Measurements from ENCODE around the gene LMNTD1.
"Not testable (repeated sequence)": the region's sequence is repeated elsewhere in the genome, so short reads cannot be mapped to it uniquely, and the experiment has no call there.

The LMNTD1 gene

GRCh38 chr12:25491396-25492325 is 61.4 kb downstream of the LMNTD1 start:
- no peak for DNase-seq (ENCODE audit: low spot score)

DNA sequence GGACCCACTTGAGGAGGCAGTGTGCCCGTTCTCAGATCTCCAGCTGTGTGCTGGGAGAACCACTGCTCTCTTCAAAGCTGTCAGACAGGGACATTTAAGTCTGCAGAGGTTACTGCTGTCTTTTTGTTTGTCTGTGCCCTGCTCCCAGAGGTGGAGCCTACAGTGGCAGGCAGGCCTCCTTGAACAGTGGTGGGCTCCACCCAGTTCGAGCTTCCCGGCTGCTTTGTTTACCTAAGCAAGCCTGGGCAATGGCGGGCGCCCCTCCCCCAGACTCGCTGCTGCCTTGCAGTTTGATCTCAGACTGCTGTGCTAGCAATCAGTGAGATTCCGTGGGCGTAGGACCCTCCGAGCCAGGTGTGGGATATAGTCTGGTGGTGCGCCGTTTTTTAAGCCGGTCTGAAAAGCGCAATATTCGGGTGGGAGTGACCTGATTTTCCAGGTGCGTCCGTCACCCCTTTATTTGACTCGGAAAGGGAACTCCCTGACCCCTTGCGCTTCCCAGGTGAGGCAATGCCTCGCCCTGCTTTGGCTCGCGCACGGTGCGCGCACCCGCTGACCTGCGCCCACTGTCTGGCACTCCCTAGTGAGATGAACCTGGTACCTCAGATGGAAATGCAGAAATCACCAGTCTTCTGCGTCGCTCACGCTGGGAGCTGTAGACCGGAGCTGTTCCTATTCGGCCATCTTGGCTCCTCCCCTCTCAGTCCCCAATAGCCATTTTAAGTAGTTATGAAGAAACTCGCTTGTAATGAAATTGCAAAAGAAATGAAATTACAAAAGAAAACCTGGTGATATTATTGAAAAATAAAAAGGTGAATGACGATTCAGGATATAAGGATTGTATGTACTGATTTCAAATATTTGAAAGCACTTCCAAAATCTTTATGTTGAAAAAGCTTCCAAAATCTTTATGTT is 63.9 kb downstream of the LMNTD1 start:
- not testable (repeated sequence) for DNase-seq (ENCODE audit: low spot score)

- no peak for DNase-seq (ENCODE audit: low spot score)
Observed at GRCh38 chr12:25482625-25483024, 70.5 kb downstream of the LMNTD1 start.

DNA sequence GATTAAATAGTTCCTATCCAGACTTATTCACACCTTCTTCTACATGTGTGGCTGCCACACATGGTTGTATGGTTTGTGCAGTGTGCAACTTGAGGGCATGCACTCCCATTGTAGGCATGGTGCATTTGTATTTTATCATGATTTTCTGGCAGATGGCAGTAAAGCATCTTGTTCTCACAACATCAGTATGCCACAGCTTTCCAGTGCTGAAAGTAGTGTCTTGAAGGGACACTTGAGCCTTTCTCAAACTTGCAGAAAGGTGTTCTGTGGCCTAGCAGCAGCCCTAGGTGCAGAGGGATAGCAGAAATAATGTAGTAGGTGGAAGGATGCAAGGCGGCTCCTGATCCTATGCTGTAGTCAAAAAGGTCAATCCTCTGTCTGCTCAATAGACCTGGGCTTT is 72.9 kb downstream of the LMNTD1 start:
- no peak for DNase-seq (ENCODE audit: low spot score)

GRCh38 chr12:25477217-25477616 is 75.9 kb downstream of the LMNTD1 start:
- DNase-seq (ENCODE audit: low spot score) = no peak

DNA sequence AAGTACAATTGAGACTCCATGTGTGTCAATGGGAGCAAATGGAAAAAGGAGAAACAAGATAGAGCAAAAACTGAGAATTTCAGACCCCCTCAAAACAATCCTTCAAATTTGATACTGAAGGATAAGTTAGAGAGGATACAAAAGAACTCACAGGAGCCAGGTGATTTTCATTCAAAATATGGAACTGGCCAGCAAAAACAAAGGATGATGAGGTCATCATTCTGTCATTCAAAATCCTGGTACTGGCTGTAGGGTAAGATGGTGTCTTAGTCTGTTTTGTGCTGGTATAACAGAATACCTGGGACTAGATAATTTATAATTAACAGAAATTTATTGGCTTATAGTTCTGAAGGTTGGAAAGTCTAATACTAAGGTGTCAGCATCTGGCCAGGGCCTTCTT is 80.6 kb downstream of the LMNTD1 start:
- no peak for DNase-seq (ENCODE audit: low spot score)

DNA sequence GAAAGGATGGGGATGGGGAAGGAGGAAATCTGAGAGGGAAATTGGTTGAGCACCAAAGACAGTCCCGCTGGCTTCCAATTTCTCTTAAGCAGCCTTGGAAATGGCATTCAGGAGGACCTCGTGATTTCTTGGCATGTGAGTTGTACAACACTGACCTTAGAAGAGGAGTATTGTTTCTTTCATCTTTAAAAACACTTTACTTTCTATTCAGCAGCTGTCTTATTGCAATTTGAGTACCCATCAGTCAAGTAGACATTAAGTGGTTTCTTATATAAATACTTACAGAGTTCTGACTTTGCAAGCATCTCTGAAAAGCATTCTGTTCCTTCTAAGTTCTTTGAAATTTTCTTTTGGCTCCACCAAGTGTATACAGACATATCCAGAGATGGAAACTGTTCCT is 83.2 kb downstream of the LMNTD1 start:
- no peak for DNase-seq (ENCODE audit: low spot score)

DNA sequence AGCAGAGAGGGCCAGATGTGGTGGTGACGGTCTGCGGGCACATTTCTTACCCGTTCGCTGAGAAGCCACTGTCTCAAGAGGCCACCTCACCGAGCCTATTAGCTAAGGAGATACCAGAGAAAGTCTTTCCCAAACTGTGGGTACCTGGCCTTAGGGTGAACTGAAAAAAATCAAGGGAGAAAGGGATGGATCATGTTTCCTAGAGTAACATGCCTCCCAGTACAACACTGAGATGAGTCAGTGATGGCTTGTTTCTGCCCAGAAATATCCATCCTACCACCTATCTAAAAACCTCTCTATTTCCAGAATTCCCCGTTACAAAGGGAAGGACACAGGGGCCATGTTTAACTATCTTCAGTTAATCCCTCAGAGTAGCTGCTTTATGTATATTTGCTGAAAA is 83.7 kb downstream of the LMNTD1 start:
- no peak for DNase-seq (ENCODE audit: low spot score)

DNA sequence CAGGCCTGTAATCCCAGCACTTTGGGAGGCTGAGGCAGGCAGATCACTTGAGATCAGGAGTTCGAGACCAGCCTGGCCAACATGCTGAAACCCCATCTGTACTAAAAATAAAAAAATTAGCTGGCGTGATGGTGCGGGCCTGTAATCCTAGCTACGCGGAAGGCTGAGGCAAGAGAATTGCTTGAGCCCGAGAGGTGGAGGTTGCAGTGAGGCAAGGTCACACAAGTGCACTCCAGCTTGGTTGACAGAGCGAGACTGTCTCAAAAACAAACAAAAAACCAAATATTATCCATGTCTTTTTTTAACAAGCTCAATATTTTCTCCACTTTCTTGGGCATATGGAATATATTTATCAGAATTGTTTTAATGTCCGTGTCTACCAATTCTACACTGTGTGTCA is 89.6 kb downstream of the LMNTD1 start:
- no peak for DNase-seq (ENCODE audit: low spot score)

DNA sequence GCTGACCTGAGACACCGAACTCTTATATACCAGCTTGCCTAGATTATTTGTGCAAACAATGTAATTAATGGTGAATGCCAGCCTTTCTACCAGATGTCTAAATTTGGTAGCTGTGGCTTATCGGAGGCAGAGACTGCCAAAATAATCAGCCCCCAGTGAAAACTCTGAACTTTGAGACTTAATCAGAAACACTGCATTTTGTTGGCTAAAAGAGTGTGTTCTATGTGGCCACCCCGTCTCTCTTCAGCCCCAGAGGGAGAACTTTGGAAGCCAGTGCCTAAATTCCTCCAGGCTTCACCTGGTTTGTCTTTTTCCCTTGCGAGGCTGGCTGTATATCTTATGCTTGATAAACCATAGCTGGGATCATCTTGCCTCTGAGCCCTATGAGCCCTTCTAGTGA is 90.1 kb downstream of the LMNTD1 start:
- no peak for DNase-seq (ENCODE audit: low spot score)

DNA sequence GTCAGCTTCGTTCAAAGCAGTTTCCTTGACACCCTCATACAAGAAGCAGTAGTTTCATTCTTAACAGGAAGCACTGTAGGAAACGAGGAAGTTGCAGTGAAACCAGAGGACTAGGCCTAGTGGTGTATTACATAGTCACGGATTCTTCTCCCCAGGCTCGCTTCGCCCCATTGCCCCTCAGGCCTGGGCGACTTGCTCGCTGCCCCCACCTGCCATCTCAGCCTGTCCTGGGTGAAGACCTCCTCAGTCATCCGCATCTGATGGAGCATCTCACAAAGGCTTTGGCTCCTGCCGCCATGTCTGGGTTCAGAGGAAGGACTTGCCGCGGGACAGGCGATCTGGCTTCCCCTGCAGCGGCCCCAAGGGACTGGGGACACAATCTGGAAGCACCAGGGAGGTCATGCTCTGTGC is 93.5 kb downstream of the LMNTD1 start:
- no peak for DNase-seq (ENCODE audit: low spot score)

DNA sequence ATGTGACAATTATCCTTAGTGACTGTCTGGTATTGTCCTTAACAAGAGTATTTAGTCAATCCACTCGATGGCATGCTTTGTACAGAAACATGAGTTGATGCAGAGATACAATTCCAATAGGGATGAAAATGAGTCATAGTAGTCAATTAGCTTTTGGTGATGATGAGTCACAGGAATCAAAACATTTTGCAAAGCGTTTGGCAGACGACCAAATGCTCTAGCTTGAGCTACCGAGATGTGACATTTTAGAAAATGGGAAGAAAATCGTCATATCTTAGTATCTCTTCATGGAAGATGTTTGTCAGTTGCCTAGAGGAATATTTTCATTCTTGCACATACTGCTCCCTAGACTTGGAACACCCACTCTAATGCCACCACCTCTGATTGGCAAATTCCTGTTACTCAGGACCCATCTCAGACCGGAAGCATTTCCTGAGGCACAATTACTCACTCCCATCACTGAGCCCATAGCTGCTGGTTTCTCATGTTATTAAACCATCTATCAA is 95.0 kb downstream of the LMNTD1 start:
- no peak for DNase-seq (ENCODE audit: low spot score)

GRCh38 chr12:25456474-25456873 is 96.6 kb downstream of the LMNTD1 start:
- no peak for DNase-seq (ENCODE audit: low spot score)

DNA sequence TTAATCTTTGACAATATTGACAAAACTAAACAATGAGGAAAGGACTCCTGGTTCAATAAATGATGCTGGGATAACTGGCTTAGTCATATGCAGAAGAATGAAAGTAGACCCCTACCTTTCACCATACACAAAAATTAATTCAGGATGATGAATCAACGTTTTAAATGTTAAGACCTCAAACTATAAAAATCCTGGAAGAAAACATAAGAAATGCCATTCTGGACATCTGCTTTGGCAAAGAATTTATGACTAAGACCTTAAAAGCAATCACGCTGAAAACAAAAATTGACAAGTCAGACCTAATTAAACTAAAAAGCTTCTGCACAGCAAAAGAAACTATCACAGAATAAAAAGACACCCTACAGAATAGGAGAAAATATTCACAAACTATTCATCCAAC is 97.4 kb downstream of the LMNTD1 start:
- no peak for DNase-seq (ENCODE audit: low spot score)

DNA sequence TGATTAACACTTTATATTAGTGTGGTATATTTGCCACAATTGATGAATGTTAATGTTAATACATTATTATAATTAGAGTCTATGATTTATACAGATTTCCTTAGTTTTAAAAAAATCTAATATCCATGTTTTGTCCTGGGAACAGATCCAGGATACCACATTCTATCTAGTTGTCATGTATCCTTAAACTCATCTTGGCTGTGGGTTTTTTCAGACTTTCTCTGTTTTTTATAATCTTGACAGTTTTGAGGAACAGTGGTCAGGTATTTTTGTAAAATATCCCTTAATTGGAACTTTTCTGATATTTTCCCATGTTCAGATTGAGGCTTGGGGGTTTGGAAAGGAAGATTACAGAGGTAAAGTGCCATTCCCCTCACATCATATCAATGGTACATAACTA is 104.1 kb downstream of the LMNTD1 start:
- no peak for DNase-seq (ENCODE audit: low spot score)

- no peak for DNase-seq (ENCODE audit: low spot score)
Observed at GRCh38 chr12:25447046-25447445, 106.0 kb downstream of the LMNTD1 start.

GRCh38 chr12:25438638-25439037 is 114.4 kb downstream of the LMNTD1 start:
- no peak for DNase-seq (ENCODE audit: low spot score)

DNA sequence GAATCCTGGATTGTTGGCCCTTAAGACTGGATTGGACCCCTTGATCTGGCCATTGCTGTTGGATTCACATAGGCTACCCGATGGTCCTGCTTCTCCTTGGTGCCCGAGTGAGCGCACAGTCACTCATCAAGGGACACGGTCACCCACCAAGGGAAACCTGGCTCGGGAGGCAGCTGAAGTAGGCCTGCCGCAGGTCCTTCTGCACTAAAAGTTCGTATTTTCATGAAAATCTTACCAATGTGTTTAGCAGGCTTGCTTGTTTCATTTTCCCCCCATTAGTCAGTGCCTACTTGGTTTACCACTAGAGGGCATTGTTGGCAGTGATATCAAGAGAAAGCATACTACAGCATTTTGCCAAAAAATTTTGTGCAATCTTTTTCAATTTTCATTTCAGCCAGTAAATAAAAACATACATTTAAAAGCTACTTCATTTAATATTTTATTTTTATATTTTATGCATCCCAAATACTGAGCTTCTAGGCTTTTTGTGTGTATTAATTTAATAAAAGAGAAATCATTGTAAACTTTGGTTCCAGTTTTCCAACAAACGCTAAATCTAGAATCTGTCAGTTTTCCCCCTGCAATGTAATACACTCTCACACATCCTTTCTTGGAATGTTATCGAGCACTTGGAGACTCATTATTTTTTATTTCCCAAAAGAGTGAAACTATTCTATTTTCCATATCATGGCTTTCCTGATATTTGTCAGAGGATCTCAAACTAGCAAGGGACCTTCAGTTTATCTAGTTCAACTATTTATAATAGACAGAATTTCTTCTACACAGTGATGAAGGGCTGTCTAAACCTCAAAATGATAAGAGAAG is 116.7 kb downstream of the LMNTD1 start:
- DNase-seq (ENCODE audit: low spot score) = no peak

GRCh38 chr12:25435431-25435830 is 117.7 kb downstream of the LMNTD1 start:
- DNase-seq (ENCODE audit: low spot score) = no peak

DNA sequence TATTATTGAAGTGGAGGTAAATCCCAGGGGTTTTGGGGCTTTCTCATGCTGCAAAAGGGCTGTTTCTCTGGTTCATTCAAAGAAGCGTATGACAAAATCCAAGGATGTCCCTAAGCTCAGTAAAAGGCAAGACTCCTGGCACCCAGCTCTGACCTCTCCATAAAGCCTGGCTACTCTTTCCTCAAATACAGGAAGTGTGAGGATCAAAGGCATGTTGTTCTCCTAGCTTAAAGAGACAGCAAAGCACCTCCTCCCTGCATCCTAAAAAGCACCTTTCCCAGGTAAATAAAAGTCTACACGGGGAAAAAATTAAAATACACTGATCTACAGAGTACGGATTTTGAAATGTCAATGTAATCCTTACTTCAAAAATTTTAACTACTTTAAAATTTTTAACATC is 118.6 kb downstream of the LMNTD1 start:
- DNase-seq (ENCODE audit: low spot score) = no peak

- DNase-seq (ENCODE audit: low spot score) = no peak
Observed at GRCh38 chr12:25433581-25434325, 119.3 kb downstream of the LMNTD1 start.

Measured in left forelimb (tissue), 1 donor.